K562 (cell line): ENCODE data around the gene ADARB2. TPM values are rescaled to one million over a fixed set of nuclear protein-coding genes. Genes with fewer than 3 reads are reported as not detected.

Source experiments
- ARHGAP35 ChIP-seq: fragments of 450-650 bp; IDR thresholded peaks from 2 replicates; pipeline ENCODE4 v1.6.1; 2018; ENCODE audit not compliant: partially characterized antibody
- BCLAF1 ChIP-seq, 2 experiments: fragments of 450-650 bp in 1 of 2; IDR thresholded peaks; 2 replicates each; pipeline ENCODE4 v1.6.1; 2011 to 2017; ENCODE audit warnings: low read depth in 2 of 2, antibody characterized with exemption in 1 of 2, borderline replicate concordance in 1 of 2, low read length in 1 of 2, mild to moderate bottlenecking in 1 of 2, mixed read lengths in 1 of 2; ENCODE audit not compliant: control insufficient read depth in 1 of 2
- CEBPG ChIP-seq, 3 experiments: fragments of 200-800 bp in 1 of 3; sonication (Bioruptor generic) in 1 of 3; sonication (generic) in 1 of 3; formaldehyde crosslinking in 1 of 3; IDR thresholded peaks in 2 of 3; conservative IDR thresholded peaks in 1 of 3; 2 replicates each; pipeline versions ENCODE4 v1.6.1 to v1.8.0; 2016 to 2022; ENCODE audit warnings: missing compliant biosample characterization in 2 of 3, missing genetic modification characterization in 2 of 3, mild to moderate bottlenecking in 1 of 3, missing genetic modification reagents in 1 of 3
- FIP1L1 ChIP-seq: fragments of 200-400 bp; formaldehyde crosslinking; IDR thresholded peaks from 2 replicates; pipeline ENCODE4 v1.6.1; 2018; ENCODE audit warnings: mild to moderate bottlenecking, low read depth, low read length; ENCODE audit not compliant: poor library complexity, severe bottlenecking
- GATA2 ChIP-seq: sonication (generic); formaldehyde crosslinking; IDR thresholded peaks from 2 replicates; pipeline ENCODE4 v1.4.0; 2020; ENCODE audit warnings: mild to moderate bottlenecking, missing genetic modification reagents
- MCM3 ChIP-seq: fragments of 450-650 bp; IDR thresholded peaks from 2 replicates; pipeline ENCODE4 v1.6.1; 2016
- NCOA6 ChIP-seq: fragments of 450-650 bp; IDR thresholded peaks from 2 replicates; pipeline ENCODE4 v1.6.1; 2017; ENCODE audit warnings: mild to moderate bottlenecking
- SP1 ChIP-seq: sonication (generic); formaldehyde crosslinking; IDR thresholded peaks from 2 replicates; pipeline ENCODE4 v1.8.1; 2022; ENCODE audit warnings: mild to moderate bottlenecking, missing genetic modification reagents
- TAF1 ChIP-seq: IDR thresholded peaks from 2 replicates; pipeline ENCODE4 v1.6.1; 2011; ENCODE audit warnings: mild to moderate bottlenecking, low read length, moderate library complexity; ENCODE audit not compliant: insufficient read depth, control insufficient read depth, severe bottlenecking; ENCODE audit errors: extremely low read depth
- XRCC3 ChIP-seq: fragments of 450-650 bp; IDR thresholded peaks from 2 replicates; pipeline ENCODE4 v1.6.1; 2017; ENCODE audit warnings: mild to moderate bottlenecking, moderate library complexity
- YY1 ChIP-seq, 3 experiments: IDR thresholded peaks; 2 replicates each; pipeline ENCODE4 v1.6.1; 2011; ENCODE audit warnings: low read length in 2 of 3, mild to moderate bottlenecking in 2 of 3, moderate library complexity in 2 of 3, borderline replicate concordance in 1 of 3, control low read depth in 1 of 3, low read depth in 1 of 3; ENCODE audit not compliant: insufficient read depth in 3 of 3, insufficient replicate concordance in 2 of 3, control insufficient read depth in 1 of 3, insufficient read length in 1 of 3; ENCODE audit errors: extremely low read depth in 1 of 3
- ZBTB12 ChIP-seq: fragments of 250-450 bp; sonication (Bioruptor Pico); IDR thresholded peaks from 2 replicates; pipeline ENCODE4 v1.4.0; 2020
- ZFP30 ChIP-seq: fragments of 250-450 bp; sonication (Bioruptor Pico); IDR thresholded peaks from 2 replicates; pipeline ENCODE4 v1.8.0; 2022; ENCODE audit warnings: moderate library complexity, mild to moderate bottlenecking, inconsistent platforms, borderline replicate concordance
- ZNF239 ChIP-seq: fragments of 250-450 bp; sonication (Bioruptor Pico); IDR thresholded peaks from 2 replicates; pipeline ENCODE4 v1.4.0; 2020; ENCODE audit warnings: mild to moderate bottlenecking
- polyA plus RNA-seq, 8 experiments: library from polyadenylated mRNA; depleted of rRNA in 4 of 8; stranded (reverse) in 5 of 8; unstranded in 3 of 8; fragments of >200 nt; fragmentation: Nextera tagmentation in 2 of 8; fragmentation: Illumina TruSeq in 1 of 8; extraction: Ambion mirVana in 2 of 8; extraction: Trizol in 1 of 8; gene quantifications; 2 replicates each; pipeline versions ENCODE4 v1.2.1 to v1.2.3, GENCODE V29; 2011 to 2014; ENCODE audit warnings: inconsistent platforms in 1 of 8, missing spikeins in 1 of 8
- total RNA-seq, 7 experiments: library from RNA; depleted of rRNA in 6 of 7; stranded (reverse); fragments of >200 nt in 6 of 7; fragmentation: Illumina TruSeq in 2 of 7; extraction: Trizol in 2 of 7; gene quantifications; 2 replicates each; pipeline versions ENCODE4 v1.2.1 to v1.2.3, GENCODE V29; 2011 to 2021; ENCODE audit warnings: low replicate concordance in 1 of 7
- TF ChIP-seq, protein P1 (sequence below), 2 experiments: fragments of 450-650 bp in 1 of 2; sonication (generic) in 1 of 2; formaldehyde crosslinking; conservative IDR thresholded peaks; 2 replicates each; pipeline versions ENCODE4 v1.4.0 to v1.8.1; 2020 to 2022; ENCODE audit warnings: mild to moderate bottlenecking in 1 of 2, missing genetic modification reagents in 1 of 2
- TF ChIP-seq, protein P2 (sequence below): IDR thresholded peaks from 2 replicates; pipeline ENCODE4 v1.6.1; 2016; ENCODE audit warnings: missing genetic modification characterization, missing compliant biosample characterization

ADARB2 gene
- total and polyA plus RNA-seq, 9 of the 15 experiments (the other 6 are each of a cell fraction or from before 2014, with no cell fraction given): not detected

DNA sequence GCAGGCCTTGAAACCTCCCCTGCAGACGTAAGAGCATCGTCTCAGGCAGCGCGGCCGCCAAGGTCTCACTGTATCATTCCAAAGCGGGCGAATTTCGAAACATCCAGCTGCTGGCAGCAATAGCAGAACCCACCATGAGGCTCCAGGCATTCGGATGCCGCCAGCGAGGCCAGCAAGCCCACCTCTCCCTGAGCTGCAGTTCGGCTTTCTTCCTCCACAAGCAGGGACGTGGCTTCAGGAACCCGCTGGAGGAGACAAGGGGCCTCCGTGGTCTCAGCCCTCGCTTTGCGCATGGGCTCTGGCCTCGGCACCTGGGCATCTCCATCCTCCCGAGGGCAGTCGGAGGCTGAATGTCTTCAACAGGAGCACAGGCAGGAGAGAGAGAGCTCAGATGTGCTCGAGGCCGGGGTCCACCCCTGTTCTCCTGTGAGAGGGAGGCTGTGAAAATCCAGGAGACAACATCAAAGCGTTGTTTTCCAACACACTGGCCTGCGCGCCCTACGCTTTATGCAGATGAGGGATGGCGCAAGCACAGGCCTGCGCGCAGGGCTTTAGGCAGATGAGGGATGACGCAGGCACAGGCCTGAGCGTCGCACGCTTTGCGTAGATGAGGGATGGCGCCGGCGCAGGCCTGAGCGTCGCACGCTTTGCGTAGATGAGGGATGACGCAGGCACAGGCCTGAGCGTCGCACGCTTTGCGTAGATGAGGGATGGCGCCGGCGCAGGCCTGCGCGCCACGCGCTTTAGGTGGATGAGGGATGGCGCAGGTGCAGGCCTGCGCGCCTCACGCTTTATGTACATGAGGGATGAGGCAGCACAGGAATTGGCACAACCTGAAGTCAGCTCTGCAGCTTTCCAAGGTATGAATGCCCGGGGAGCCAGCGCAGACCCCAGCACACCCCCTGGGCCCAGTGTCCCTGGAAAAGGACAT, 577.9 kb downstream of the ADARB2 start (continued):
- TF ChIP-seq ARHGAP35 (no peak), FIP1L1 (no peak), ZFP30 (CRISPR knock-in tag) (no peak), ZBTB12 (CRISPR knock-in tag) (peak; percentile 66), MCM3 (no peak), ZNF239 (no peak), YY1 (IDR thresholded peaks at IDR 0.05; ENCODE audit: borderline replicate concordance in 1 of 3, control insufficient read depth in 1 of 3, extremely low read depth in 1 of 3, insufficient read depth in 3 of 3, insufficient read length in 1 of 3, insufficient replicate concordance in 2 of 3, low read depth in 1 of 3, low read length in 2 of 3) (peak; percentile 14 to 86 (median 80)), GATA2 (CRISPR knock-in tag) (no peak), NCOA6 (no peak), CEBPG (CRISPR knock-in tag; IDR thresholded peaks at IDR 0.05) (peak; percentile 76), CEBPG (tag; conservative IDR thresholded peaks at IDR 0.05 in 1 of 2, IDR thresholded peaks at IDR 0.05 in 1 of 2) (peak; percentile 20 to 45; a peak in 3 of 4 replicates), BCLAF1 (IDR thresholded peaks at IDR 0.05; ENCODE audit: borderline replicate concordance in 1 of 2, control insufficient read depth in 1 of 2, low read depth in 2 of 2, low read length in 1 of 2) (no peak), TAF1 (peak; percentile 49), XRCC3 (no peak), SP1 (peak; percentile 45; the same call in 1 of the 2 replicates)
- TF ChIP-seq, protein P1, sequence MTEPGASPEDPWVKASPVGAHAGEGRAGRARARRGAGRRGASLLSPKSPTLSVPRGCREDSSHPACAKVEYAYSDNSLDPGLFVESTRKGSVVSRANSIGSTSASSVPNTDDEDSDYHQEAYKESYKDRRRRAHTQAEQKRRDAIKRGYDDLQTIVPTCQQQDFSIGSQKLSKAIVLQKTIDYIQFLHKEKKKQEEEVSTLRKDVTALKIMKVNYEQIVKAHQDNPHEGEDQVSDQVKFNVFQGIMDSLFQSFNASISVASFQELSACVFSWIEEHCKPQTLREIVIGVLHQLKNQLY (CRISPR knock-in tag; conservative IDR thresholded peaks at IDR 0.05): no peak
- TF ChIP-seq, protein P2, sequence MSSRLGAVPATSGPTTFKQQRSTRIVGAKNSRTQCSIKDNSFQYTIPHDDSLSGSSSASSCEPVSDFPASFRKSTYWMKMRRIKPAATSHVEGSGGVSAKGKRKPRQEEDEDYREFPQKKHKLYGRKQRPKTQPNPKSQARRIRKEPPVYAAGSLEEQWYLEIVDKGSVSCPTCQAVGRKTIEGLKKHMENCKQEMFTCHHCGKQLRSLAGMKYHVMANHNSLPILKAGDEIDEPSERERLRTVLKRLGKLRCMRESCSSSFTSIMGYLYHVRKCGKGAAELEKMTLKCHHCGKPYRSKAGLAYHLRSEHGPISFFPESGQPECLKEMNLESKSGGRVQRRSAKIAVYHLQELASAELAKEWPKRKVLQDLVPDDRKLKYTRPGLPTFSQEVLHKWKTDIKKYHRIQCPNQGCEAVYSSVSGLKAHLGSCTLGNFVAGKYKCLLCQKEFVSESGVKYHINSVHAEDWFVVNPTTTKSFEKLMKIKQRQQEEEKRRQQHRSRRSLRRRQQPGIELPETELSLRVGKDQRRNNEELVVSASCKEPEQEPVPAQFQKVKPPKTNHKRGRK: no peak
